ENCODE data around the gene SH3TC2.

GRCh38 chr5:149002053-149002452, 60.8 kb downstream of the SH3TC2 start:
- no peak for TF ChIP-seq POLR2A (IDR thresholded peaks at IDR 0.05)
- TF ChIP-seq CTCF (IDR thresholded peaks at IDR 0.05): no peak
